Astrocyte of the hippocampus (primary cell): ENCODE data around the gene IRX3.
"Not testable (repeated sequence)": the region's sequence is repeated elsewhere in the genome, so short reads cannot be mapped to it uniquely, and the experiment has no call there.

Experiments used
- DNase-seq: peaks from one replicate; pipeline ENCODE4 v3.0.0; 2011; ENCODE audit warnings: low read depth, low spot score

IRX3 gene

GRCh38 chr16:54275956-54276355 is 10.6 kb downstream of the IRX3 start:
- DNase-seq, result no peak

DNA sequence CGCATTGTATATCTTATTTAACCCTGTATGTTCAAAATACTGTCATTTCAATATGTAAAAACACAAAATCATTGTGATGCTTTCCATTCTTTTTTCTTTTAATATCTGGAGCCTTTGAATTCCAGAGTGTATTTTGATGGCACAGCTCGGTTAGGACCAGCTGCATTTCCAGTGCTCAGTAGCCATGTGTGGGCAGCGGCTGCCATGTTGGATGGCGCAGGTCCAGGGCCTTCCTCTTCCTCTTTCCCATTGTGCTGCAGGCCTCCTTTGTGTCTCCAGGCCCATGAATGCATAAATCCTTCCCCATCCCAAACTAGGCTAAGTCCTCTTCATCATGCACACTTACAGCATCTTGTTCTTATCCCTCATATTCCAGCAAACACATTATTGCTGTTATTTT is 13.0 kb downstream of the IRX3 start:
- DNase-seq, result no peak

DNA sequence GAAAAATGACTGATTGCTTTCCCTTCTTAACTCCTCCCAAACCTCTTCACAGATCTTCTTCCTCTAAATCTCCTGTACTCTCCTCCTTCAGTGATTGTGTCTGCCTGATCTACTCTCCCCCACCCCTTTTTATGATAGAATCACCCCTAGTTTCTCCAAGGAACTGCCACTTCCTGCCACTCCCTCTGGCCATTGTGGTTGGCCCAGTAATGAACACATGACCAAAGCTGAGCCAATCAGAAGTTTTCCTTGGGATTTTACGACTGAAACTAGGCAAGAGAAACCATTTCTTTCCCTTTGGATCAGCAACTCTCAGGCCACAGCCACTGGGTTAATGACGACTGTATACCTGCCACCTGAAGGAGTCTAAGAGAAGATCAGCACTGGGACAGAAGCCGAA is 15.9 kb downstream of the IRX3 start:
- DNase-seq, result no peak

GRCh38 chr16:54269461-54269860 is 17.1 kb downstream of the IRX3 start:
- no peak for DNase-seq

- no peak for DNase-seq
Measured at GRCh38 chr16:54268766-54269165, 17.8 kb downstream of the IRX3 start.

DNA sequence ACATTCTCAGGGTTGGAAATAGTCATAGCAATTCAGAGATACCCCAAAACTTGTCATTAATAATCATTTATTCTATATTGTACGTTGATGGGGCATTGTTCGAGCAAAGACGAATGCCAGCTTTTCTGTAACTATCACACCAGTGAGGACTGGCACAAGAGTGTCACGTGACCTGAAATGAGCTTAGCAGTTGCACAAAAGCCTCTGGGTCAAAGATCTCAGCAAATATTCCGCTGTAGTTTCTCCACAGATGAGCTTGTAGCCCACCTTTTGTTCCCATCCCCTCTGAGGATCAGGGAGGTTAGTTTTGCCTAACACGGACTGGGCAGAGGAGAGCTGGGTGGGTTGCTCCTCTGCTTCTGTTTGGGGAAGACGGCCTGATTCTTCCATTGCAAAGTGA is 18.2 kb downstream of the IRX3 start:
- no peak for DNase-seq

DNA sequence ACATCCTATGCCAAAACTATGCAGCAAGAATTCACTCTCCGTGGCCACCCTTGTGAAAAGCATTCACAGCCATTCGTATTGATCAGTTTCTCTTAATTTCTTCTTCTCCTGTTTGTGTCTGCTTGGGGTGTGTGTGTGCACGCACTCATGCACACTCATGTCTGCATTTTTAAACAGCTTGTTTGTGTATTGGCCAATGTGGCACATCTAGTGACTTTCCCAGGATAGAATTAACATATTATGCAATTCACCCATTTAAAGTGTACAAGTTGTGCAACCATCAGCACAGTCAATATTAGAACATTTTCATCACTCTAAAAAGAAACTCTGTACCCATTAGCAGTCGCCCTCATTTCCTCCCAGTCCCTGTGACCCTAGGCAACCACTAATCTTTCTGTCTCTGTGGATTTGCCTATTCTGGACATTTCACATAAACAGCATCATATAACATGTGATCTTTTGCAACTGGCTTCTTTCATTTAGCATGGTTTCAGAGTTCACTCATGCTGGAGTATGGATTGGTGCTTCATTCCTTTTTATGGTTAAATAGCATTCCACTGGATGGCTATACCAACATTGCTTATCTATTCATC is 20.1 kb downstream of the IRX3 start:
- DNase-seq, result no peak

DNA sequence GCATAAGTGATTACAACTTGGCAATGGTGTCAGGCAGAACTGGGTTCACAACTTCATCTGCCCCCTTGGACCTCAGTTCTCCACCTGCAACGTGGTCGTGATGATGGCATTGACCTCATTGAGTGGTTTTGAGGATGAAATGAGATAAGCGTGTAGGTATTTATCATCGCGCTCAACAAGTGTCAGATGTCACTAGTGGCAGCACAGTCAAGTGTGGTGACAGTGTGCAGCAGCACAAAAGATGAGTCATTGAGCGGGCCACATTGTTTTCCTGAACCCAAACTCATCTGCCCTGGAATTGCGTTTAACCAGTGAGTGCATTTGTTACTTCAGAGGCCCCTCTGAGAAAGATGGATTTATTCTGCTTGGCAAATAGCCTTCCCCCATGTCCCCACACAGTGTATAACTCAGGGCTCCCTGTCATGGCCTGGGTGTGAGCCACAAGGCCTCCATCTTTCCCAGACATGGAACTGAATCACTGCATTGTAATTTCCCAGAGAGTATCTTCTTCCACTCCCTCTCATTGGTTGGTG is 20.9 kb downstream of the IRX3 start:
- no peak for DNase-seq

GRCh38 chr16:54253118-54253517 is 33.5 kb downstream of the IRX3 start:
- no peak for DNase-seq

DNA sequence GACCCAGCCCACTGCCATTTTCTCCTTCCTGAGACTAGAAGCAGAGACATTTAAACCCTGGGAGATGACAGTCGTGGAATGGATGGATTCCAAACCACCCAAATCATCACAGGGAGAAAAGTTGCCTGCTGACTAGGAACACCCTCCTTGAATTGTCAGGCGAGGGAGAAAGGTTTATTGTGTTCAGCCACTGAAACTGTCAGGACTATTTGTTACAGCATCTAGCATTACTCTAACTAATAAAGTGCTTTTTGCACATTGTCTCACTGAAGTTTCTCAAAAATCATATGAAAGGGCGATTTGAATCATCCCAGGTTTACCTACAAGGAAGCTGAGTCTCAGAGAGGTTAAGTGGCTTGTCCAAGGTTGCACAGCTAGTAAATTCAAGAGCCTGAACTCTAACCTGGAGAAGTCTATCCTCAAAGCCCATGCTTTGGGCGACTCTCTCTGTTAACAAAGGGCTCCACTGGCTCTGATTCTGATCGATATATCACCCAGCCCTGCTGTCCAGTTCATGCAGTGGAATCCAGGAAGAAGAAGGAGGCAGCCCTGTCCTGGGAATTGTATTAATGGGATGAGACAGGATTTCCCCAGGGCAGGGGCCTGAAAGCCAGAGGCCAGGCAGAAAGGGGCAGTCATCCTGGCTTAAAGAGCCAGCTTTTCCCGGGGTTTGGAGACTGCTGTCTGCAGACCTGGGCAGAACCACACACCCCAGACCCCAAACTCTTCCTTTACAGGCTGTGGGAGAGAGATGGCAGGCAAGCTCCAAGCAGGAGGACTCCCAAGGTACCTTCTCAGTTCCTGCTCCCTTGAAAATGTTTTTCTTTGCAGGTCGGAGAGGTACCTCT is 37.5 kb downstream of the IRX3 start:
- no peak for DNase-seq

DNA sequence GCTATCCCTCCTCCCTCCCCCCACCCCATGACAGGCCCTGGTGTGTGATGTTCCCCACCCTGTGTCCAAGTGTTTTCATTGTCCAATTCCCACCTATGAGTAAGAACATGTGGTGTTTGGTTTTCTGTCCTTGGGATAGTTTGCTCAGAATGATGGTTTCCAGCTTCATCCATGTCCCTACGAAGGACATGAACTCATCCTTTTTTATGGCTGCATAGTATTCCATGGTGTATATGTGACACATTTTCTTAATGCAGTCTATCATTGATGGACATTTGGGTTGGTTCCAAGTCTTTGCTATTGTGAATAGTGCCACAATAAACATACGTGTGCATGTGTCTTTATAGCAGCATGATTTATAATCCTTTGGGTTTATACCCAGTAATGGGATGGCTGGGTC is 38.9 kb downstream of the IRX3 start:
- not testable (repeated sequence) for DNase-seq

- no peak for DNase-seq
Measured at GRCh38 chr16:54246454-54246821, 40.1 kb downstream of the IRX3 start.

GRCh38 chr16:54245788-54246453 is 40.7 kb downstream of the IRX3 start:
- DNase-seq, result no peak

DNA sequence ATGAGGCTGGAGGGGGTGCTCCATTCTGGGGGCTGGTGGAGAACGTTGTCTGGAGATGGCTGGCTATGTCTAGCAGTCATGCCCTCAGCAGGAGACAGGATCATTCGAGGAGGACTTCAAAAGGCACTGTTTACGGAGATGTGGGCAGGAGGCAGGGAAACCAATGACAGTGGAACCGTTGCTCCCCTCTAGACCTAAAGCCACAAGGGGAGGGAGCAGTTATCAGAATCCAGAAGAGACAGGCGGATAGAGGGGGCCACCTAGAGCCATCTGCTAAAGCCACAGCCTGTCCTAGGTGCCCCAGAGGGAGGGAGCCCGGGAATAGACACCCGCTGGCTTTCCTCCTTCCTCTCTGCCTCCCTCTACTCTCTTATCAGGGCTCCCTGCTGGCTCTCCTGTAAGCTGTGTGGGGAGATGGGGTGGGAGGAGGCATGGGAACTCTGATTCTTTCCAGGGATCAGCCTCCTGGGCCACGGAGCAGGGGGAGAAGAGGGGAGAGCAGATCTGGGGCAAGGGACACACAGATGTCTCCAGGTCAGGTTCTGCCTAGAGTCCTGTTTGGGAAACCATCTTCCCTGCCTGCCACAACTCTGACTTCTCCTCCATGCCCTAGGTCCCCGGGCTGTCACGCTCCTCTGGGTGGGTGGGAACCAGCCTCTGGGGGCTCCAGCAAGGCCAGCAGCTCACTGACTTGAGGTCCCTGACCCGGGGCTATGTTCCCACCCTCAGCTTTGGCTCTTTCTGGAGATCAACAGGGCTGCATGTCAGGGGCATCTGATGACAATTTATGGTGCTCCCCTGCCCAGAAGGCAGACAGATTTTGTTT is 42.3 kb downstream of the IRX3 start:
- DNase-seq, result no peak

- DNase-seq, result no peak
Measured at GRCh38 chr16:54243202-54243601, 43.4 kb downstream of the IRX3 start.

- no peak for DNase-seq
Measured at GRCh38 chr16:54242199-54242598, 44.4 kb downstream of the IRX3 start.

GRCh38 chr16:54241525-54241924 is 45.1 kb downstream of the IRX3 start:
- DNase-seq, result no peak

- DNase-seq, result no peak
Measured at GRCh38 chr16:54240271-54241129, 46.1 kb downstream of the IRX3 start.

- DNase-seq, result no peak
Measured at GRCh38 chr16:54239456-54239855, 47.1 kb downstream of the IRX3 start.

DNA sequence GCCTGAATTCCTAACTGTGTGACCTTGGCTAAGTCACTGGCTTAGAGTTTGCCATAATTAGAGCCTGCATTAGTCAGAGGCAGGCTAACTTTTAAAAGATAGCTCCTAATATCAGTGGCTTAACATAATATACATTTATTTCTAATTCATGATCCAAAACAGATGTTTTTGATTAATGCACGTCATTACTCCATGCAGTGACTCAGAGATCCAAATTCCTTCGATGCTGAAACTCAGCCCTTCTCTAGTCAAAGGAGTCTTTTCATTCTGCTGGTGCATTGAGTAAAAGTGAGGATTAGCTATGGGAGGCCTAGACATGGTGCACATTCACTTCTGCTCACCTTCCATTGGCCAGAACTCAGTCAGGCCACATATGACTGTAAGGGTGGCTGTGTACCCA is 49.8 kb downstream of the IRX3 start:
- DNase-seq, result no peak

- DNase-seq, result no peak
Measured at GRCh38 chr16:54233615-54234014, 53.0 kb downstream of the IRX3 start.
